ENCODE results near the gene SLC2A11.
A peak's percentile ranks its signal among the peaks of the same experiment; 100 is the strongest.
"Not testable (repeated sequence)": the region's sequence is repeated elsewhere in the genome, so short reads cannot be mapped to it uniquely, and the experiment has no call there.

The SLC2A11 gene

GRCh38 chr22:23910496-23911190 is 53.0 kb downstream of the SLC2A11 start:
- DNase-seq = no peak

DNA sequence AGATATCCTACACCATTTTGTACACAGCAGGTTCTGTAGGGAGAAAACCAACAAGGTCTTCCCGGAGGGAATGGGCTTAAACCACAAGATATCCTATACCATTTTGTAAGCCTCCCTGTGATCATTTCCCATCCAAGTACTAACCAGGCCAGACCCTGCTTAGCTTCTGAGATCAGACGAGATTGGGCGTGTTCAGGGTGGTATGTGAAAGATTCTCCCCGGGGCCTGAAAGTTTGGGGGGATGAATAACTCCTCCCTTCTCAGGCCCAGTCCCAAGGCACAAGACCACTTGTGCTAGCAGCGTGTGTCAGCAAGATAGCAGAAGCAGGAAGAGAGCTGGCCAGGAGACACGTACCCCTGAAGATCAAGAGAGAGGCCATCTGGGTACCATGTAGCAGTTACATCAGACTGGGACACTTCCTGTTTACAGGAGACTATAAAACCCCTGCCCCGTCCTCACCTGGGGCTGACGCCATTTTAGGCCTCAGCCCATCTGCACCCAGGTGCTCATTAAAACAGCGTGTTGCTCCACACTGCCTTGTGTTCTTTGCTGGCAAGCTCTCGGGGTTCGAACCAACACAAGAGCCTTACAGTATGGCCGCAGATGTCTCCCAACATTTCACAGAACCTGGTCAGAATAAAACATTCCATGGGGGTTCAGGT is 53.8 kb downstream of the SLC2A11 start:
- no peak for DNase-seq

DNA sequence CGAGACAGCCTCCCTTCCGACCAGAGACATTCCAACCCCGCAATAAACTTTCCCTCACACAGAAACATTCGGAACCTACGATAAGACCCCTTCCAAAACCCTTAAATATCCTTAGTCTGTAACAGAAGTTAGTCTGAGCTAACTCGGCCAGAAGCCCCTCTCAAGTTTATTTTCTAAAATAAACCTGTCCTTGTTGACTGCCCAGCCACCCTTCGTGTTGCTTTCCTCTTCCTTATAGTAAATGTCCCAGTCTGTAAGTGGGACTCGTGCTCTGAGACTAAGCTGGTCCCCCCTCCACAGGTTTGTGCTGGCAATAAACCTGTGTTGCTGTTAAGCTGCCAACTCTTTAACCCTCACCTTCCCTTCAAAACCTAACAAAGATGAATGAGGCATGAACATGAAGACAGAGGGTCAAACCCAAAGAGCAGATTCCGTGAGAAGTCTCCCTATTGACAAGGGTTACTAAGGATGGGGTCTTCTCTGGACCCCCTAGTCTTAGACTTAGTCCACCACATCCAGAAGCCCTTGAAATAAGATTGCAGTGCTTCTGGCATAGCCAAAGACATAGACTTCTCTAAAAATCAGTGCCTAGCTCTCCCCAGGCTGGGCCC is 54.7 kb downstream of the SLC2A11 start:
- DNase-seq = no peak

DNA sequence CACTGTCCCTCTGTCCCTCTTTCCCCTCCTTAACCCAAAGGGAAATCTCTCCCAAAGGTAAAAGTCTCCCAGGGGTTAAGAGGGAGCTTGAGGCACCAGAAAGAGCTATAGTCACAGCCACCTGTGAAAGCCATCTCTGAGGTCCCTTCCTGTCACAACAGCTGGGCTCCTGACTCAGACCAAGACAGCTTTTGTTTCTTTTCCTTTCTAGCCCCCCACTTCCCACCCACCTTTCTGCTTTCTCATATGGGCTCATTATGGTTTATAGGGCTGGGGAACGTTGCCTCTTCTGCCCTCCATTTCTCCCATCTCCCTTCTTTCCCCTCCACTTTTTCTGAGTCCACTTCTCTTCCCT is 55.6 kb downstream of the SLC2A11 start:
- no peak for DNase-seq

DNA sequence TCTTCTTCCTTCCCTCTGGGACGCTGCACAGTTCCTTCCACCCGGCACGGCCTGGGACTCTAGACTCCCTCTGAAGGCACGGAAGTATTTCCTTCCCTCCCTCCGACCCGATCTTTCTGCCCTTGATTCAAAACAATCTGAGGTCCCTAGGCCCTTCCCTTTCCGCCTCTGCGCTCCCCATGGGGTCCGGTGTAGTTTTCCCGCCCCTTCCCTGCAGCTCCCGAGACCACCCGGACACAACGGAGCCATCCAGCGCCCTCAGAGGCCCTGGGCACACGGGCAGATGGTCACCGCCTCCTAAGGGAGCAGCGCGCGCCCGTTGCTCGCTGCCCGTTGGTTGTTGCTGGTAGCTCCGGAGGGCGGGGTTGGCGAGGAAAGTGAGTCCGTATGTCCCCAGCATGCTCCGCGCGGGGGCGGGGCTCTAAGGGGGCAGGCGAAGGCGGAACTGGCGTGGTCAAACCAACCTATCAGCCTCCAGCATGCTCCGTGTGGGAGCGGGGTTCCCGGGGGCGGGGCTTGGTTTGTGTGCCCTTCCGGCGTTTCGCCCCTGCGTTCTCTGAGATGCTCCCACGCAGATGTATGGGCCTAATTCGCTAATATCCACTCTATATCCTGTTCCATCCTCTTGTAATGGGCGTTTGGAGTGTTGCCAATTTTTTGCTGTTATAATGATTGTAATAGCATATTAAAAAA is 56.1 kb downstream of the SLC2A11 start:
- DNase-seq = peak; percentile 96 to 97

DNA sequence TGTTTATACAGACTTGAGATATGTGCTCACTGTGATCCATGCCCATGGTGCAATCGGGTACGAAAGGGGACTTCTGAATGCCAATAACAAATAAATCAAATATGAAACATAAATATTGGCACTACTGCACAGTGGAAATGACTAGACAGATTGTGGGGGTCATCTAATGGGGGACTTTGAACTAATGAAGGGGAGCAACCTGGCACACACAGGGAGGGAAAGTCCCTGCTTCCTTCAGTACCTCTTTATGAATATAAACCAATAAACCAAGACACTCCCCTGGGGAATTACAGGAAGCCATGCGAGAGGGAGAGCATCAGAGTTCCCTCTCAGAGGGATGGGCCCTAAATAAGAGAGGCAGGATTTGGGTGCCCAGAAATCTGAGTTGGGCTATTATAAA is 57.6 kb downstream of the SLC2A11 start:
- no peak for DNase-seq

DNA sequence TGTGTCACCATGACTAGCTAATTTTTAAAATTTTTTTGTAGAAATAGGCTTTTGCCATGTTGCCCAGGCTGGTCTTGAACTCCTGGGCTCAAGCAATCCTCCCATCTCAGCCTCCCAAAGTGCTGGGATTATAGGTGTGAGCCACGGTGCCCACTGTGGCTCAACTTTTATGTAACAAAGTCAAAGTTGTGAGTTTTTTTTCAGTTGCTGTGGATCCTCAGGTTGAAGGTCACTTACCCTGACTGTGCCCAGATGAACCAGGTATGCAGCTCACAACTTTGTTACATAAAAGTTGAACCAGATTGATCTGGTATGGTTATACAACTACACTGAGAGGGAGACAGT is 62.6 kb downstream of the SLC2A11 start:
- DNase-seq = not testable (repeated sequence)

DNA sequence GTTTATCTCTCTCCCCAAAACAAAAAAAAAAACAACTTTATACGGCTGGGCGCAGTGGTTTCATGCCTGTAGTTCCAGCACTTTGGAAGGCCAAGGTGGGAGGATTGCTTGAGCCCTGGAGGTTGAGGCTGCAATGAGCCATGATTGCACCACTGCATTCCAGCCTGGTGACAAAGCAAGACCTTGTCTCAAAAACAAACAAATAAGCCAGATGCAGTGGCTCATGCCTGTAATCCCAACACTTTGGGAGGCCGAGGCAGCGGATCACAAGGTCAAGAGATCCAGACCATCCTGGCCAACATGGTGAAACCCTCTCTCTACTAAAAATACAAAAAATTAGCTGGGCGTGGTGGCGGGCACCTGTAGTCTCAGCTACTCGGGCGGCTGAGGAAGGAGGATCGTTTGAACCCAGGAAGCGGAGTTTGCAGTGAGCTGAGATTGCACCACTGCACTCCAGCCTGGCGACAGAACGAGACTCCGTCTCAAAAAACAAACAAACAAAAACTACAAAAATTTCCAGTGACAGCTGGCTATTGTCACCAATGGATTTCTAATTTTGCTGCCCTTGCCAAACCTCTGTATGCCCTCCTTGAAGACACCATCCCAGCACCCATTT is 64.0 kb downstream of the SLC2A11 start:
- DNase-seq = not testable (repeated sequence)

DNA sequence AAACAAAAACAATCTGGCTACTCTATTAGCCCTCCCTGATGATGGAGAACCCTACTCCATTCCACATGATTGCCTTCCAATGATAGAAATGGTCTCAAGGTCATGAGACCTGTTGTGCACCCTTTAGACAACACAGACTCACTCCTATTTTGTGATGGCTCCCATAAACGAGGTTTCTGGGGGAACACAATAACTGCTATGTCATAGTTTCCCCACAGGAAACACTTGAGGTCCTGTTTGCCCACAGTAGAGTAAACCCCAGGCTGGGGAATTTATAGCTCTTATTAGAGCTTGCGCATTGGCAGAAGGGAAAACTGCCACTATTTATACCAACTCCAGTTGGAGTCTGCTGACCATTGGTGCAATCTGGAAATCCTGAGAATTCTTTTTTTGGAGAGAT is 65.2 kb downstream of the SLC2A11 start:
- no peak for DNase-seq

DNA sequence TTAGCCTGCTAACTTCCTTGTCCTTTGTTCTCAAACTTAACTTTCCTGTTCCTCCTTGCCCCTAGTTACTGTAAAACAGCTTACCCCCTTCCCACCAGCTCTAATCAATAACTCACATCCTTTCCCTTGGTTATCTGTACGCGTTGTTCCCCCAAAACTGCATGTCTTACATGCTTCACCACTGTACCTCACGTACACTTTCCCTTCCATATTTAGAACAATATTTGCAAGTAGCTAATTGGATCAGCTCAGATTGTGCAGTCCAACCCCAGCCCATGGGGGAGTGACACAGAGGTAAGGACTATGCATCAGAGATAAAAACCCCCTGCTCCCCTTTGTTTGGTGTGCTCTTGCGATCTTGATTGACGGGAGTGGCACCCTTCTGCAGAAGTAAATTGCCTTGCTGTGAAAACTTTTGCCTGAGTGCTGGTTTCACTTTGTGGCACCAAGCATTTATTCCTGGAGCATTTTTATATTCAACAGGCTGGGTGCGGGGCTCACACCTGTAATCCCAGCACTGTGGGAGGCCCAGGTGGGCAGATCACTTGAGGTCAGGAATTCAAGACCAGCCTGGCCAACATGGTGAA is 67.4 kb downstream of the SLC2A11 start:
- no peak for DNase-seq

GRCh38 chr22:23926561-23926960 is 68.9 kb downstream of the SLC2A11 start:
- DNase-seq = no peak
